ENCODE results near the gene GNAZ. TPM values are rescaled to one million over a fixed set of nuclear protein-coding genes. Genes with fewer than 3 reads are reported as not detected.
"Not testable (repeated sequence)": the region's sequence is repeated elsewhere in the genome, so short reads cannot be mapped to it uniquely, and the experiment has no call there.

GNAZ gene
- under 0.01 TPM in 2 replicates for total RNA-seq

DNA sequence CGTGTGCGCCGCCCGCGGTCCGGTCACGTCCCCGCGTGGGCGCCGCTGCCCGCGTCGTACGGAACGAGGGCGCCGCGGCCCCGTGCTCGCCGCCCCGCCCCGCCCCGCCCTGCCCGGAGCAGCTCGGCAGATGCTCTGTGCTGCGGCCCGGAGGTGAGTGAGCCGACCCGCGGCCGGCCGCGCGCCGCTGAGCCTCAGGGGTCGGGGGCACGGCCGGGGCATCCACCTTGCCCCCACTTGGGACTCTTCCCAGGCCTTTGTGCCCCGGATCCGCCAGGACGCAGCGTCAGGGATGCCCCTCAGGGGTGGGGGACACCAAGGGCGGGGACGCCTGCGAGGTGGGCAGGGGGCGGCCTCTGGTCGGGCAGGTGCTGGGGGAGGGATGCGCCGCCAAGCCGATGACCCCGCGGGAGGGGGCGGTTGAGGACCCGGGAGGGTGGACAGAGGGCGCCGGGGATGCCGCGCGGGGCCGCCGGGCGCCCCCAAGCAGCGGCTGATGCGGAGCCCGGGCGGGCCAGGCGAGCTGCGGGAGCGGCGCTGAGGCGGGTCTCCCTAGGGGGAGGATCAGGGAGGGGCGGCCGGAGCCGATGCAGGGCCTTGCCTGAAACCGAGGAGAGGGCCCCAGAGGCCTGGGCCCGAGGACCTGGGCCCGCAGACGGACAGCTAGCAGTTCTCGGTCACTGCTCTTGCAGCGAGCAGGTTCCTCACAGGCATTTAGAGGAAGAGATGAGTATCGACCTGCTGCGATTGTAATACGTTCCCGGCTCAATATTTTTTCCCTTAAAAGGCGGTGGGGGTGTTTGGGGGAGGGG is at the start of gene GNAZ:
Gene GNAZ (plus strand): TSS at position 102 of the 812 bp plus-strand sequence. CDS start 25,177 bp downstream, outside the sequence.
- Histone ChIP-seq H3K27me3 (ENCODE audit: control insufficient read depth, insufficient read depth, low read length) (peaks cover 8% of the 10 kb centered on the region), H3K4me3 (ENCODE audit: low read depth, low read length) (peak within 1 kb of the TSS; percentile 36), H3K36me3 (ENCODE audit: control insufficient read depth, insufficient read depth, low read length) (no peaks in the 10 kb centered on the region)
- no peak for DNase-seq (ENCODE audit: low read depth)
- FAIRE-seq: no peak
- TF ChIP-seq CTCF (IDR thresholded peaks at IDR 0.05; ENCODE audit: insufficient read depth, low read length, severe bottlenecking): no peak

DNA sequence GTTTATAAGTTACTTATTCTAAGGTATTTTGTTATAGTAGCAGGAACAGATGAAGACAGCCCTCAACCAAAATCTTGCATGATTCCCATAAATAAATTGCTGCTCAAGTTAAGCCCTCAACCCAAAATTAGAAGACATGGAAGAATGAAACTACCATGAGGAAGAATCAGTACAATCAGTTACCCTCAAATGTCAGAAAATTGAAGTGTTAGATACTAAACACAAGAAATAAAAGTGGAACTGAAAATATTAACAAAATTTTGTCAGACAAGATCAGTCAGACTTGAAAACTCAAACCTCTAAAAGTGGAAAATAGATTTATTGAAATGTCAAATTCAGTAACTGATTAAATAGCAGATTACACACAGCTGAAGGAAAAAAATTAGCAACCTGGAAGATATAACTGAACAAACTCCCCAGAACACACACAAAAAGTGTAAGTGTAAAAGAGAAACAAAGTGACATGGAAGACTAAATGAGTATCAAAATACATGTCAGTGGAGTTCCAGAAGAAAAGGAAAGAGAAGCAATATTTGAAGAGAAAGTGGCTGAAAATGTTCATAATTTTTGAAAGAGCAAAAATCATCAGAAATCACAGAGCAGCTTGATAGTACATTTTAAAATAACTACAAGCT is 49.5 kb upstream of the GNAZ start:
- H3K4me3 ChIP-seq (ENCODE audit: low read depth, low read length): no peak overlapping the region
- H3K36me3 ChIP-seq (ENCODE audit: control insufficient read depth, insufficient read depth, low read length): no peaks in the 10 kb centered on the region
- FAIRE-seq (no peak), DNase-seq (ENCODE audit: low read depth) (no peak)
- no peak for TF ChIP-seq CTCF (IDR thresholded peaks at IDR 0.05; ENCODE audit: insufficient read depth, low read length, severe bottlenecking)
- H3K27me3 ChIP-seq (ENCODE audit: control insufficient read depth, insufficient read depth, low read length): no peaks in the 10 kb centered on the region

- H3K27me3 ChIP-seq (ENCODE audit: control insufficient read depth, insufficient read depth, low read length); H3K36me3 ChIP-seq (ENCODE audit: control insufficient read depth, insufficient read depth, low read length); FAIRE-seq; H3K4me3 ChIP-seq (ENCODE audit: low read depth, low read length); DNase-seq (ENCODE audit: low read depth): not testable (repeated sequence)
Observed at GRCh38 chr22:23021660-23022353, 48.5 kb upstream of the GNAZ start.

- no peak for TF ChIP-seq CTCF (IDR thresholded peaks at IDR 0.05; ENCODE audit: insufficient read depth, low read length, severe bottlenecking)
- Histone ChIP-seq H3K36me3 (ENCODE audit: control insufficient read depth, insufficient read depth, low read length) (no peaks in the 10 kb centered on the region), H3K27me3 (ENCODE audit: control insufficient read depth, insufficient read depth, low read length) (no peaks in the 10 kb centered on the region), H3K4me3 (ENCODE audit: low read depth, low read length) (no peak overlapping the region)
- DNase-seq (ENCODE audit: low read depth) (no peak), FAIRE-seq (no peak)
Observed at GRCh38 chr22:23023294-23023693, 47.0 kb upstream of the GNAZ start.

DNA sequence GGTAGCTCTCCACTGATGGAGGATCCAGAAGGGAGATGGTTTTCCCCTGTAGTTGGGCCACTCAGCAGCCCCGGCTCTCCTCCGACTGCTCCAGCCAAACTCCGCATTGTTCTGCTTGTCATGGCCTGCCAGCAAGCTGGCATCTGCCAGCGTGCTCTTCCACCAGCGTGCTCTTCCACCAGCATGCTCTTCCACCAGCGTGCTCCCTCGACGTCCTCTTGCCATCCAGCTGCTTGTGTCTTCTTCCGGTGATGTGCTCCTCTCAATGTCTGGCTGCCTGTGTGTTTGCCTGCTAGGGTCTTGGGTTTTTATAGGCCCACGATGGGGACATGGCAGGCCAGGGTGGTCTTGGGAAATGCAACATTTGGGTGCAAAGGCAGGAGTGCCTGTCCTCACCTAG is 43.5 kb upstream of the GNAZ start:
- H3K27me3 ChIP-seq (ENCODE audit: control insufficient read depth, insufficient read depth, low read length): no peaks in the 10 kb centered on the region
- FAIRE-seq (no peak), DNase-seq (ENCODE audit: low read depth) (no peak)

GRCh38 chr22:23027849-23028248 is 42.5 kb upstream of the GNAZ start:
- not testable (repeated sequence) for H3K27me3 ChIP-seq (ENCODE audit: control insufficient read depth, insufficient read depth, low read length); FAIRE-seq; DNase-seq (ENCODE audit: low read depth); H3K4me3 ChIP-seq (ENCODE audit: low read depth, low read length); H3K36me3 ChIP-seq (ENCODE audit: control insufficient read depth, insufficient read depth, low read length)

More for the DNA sequence above, 43.5 kb upstream of the GNAZ start:
- H3K4me3 ChIP-seq (ENCODE audit: low read depth, low read length): no peak overlapping the region
- TF ChIP-seq CTCF (IDR thresholded peaks at IDR 0.05; ENCODE audit: insufficient read depth, low read length, severe bottlenecking): no peak
- no peaks in the 10 kb centered on the region for H3K36me3 ChIP-seq (ENCODE audit: control insufficient read depth, insufficient read depth, low read length)
